Right lung (tissue), 5 donors: ENCODE data around the gene VWA5B1. TPM values are rescaled to one million over a fixed set of nuclear protein-coding genes. Genes with fewer than 3 reads are reported as not detected.

ENCODE experiments used
- DNase-seq, 2 donors: peaks; one replicate each; pipeline ENCODE4 v3.0.0-alpha.2; 2013
- polyA plus RNA-seq, 5 donors: library from polyadenylated mRNA; unstranded; fragments of 120-200 nt; gene quantifications; one replicate each; pipeline versions ENCODE4 v1.2.1 to v1.2.3, GENCODE V29; 2013; ENCODE audit warnings: inconsistent platforms in 1 of 5, low replicate concordance in 1 of 5; ENCODE audit not compliant: insufficient read length in 5 of 5, insufficient read depth in 1 of 5

VWA5B1 gene
- polyA plus RNA-seq, 5 donors = 0.45 to 1.2 (median 0.57) TPM

DNA sequence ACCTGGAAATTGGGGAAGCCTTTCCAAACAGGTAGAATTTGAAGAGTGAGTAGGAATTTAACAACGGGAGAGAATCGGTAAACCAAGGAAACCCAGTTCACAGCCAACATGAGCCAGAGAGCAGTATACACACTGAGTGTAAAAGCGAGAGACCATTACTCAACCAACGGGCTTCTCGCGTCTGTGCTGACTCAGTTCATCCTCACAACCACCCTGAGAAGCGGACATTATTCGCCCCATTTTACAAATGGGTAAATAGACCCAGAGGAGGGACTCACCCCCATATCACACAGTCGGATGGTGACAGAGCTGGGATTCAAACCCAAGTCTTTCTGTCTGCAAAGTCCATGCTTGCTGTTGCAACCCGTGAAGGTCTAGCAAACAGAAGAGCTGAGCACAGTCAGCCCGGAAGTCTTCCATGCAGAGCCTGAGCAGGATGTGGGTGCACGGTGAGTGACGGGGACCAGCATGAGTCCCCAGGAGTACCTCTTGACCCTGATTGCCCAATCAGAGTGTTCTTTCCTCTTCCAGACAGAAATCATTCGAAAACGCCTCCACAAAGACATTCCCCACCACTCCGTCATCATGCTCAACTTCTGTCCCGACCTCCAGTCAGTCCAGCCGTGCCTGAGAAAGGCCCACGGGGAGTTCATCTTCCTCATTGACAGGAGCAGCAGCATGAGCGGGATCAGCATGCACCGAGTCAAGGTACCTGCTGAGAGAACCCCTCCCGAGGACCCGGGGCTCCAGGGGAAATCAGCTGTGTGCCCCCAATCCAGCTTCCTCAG lies 32.3 kb downstream of the VWA5B1 start:
- no peak for DNase-seq

DNA sequence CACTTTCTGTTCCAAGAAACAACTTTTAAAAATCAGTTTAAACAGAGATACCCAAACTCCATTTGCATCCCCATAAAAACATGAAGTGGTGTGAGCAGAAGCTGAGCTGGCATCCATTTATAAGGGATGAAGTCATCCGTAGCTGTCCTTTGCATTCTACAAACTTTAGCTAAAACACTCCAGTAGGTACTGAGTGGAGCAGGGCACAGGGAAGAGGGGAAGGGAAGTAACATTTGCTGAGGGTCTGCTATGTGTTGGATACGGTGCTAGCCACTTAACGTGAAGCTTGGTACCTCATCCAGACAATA lies 32.9 kb downstream of the VWA5B1 start:
- no peak for DNase-seq

DNA sequence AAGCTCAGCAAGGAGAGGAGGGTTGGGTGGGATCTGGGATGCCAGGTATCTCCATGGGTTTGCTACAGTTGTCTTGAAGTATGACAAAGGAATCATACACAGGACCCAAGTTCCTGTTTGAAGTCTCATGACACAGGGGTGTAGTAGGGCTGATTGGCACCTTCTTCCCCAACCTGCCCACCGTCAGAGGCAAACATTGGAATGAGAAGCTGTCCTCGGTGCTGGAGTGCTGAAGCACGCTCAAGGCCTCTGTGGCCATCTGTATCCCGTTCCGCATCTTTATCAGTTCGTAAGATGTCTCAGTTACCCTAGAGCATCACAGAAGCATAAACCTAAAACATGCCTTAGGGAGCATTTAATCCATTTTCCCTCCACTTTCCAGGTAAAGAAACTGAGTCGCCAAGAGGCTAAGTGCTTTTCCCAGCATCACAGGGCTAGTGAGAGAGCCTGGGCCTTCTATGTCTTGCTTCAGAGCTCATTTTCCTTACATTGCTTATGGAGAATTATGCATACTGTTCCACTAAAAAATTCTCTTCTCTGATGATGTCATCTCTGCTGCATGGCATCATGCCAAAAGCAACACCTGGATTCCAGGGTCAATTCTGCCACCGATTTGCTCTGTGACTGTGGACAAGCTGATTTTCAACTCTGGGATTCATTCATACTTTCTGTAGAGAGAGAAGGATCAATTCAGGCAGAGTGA lies 34.2 kb downstream of the VWA5B1 start:
- DNase-seq = no peak

DNA sequence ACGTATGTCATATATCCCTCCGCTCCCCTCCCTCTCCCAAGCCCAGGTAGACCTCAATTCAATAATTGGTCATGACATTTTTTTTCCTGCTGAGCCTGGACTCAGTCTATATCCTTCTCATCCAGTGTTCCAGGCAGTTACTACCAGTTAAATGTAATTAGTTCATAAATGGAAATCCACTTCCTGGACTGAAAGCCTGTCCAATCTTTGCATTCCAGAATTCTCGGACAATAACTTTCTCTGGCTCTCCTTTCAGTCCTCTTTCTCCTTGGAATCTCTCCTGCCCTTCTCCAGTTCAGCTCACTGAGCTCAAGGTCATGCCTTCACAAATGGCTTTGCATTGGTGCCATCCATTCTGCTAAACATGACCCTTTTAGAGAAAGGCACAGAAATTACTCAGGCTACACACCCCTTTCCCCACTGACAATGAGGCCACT lies 34.8 kb downstream of the VWA5B1 start:
- DNase-seq = no peak

DNA sequence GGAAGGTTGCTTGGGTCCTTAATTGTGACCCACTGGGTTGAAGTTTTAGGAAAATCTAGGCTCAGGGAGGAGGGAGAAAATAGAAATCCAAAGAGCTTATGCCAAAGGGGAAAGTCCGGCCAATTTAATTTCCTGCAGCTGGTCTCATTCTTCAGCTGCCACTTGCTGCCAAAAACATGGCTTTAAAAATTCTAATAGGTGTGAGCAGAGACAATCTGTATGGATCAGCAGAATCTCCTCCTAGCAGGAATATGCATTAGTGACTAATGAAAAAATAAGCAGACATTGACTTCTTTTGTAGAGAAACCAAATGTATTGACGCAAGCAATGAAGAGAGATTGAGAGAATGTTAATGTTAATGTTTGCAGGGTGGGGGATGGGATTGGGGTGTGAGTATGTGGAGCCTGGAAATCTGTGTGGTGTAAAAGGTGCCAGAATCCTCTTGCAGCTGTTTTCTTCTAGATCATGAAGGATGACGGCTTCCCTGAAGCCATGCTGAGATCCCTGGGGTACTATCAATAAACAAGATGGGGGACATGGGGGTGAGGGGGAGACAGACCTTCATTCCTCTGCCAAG lies 35.3 kb downstream of the VWA5B1 start:
- DNase-seq = peak; percentile 92 to 94

DNA sequence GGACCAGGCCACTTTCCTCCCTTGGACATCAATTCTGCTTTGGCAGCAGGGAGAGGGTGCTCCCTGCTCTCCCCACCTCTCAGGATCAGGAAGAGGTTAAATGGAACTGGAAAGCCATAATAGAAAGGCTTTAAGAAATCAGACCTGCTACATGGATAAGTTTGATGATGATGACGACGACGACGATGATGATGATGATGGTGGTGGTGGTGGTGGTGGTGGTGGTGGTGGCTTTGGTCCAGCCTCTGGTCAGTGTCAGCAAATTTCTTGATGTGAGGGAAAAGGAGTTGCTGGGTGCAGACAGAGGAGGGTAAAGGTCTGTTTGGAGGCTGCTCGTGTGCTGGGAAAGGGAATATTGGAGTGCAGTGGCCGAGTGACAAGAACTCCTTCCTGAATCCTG lies 36.8 kb downstream of the VWA5B1 start:
- DNase-seq = no peak

DNA sequence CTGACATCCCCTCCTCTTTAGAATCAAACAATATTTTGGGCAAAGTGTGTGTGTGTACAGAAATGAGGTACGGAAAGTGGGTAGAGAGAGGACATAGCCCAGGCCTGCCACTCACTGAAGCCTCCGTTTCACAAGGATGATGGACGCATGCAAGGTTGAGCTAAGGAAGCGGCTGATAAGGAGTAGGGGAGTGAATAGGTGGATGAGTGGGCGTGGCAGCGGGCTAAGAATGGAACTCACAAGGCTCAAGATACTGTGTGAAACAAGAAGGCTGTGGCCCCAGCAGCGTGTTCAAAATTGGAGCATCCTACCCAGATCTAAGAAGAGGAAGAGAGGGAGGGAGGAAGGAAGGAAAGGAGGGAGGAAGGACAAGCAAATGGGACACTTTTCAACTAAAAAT lies 37.5 kb downstream of the VWA5B1 start:
- DNase-seq = no peak

DNA sequence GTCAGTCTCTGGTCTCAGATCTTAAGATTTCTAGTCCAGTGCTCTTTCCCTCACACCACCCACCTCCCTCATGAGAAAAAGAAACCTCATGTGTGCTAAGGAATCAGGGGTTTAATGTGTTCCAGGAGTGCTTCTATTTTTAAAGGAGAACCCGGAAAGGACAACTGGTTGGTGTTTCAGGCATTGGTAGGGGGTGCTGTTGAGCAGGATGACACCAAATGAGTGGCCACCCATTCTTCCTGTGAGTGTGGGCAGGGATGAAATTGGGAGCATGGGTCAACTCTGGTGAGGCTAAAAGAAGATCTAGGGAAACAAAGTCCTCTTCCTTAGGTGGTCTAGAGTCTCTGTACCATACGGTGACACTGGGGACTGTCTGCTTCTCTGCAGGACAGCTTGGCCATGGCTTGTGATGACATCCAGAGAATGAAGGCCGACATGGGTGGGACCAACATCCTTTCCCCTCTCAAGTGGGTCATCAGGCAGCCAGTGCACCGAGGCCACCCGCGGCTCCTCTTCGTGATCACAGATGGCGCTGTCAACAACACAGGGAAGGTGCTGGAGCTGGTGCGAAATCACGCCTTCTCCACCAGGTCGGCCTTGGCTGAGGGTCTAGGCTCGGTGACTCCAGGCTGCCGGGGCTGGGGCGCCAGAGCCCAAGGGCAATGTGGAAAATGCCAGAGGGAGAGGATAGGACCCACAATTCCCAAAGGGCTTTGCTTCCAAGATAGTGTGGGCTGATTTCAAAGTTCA lies 39.3 kb downstream of the VWA5B1 start:
- no peak for DNase-seq

DNA sequence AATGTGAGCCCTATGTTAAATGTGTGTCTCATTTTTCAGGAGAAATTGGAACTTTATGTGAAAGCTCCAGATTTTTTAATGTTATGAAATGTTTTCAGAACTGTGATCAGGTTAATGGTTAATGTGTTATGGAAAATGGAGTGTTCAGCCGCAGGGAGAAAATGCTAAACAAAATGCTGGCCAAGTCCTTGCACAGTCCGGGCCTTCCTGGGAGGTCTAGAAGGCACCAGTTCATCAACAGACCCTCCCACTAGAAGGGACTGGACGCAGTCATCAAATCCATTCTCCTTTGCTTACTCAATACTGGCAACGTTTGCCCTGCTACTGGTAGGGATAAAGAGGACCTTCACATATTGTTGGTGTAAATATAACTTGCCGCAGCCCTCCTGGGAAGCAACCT lies 43.4 kb downstream of the VWA5B1 start:
- DNase-seq = peak in 1 of 2 donors; percentile 51

DNA sequence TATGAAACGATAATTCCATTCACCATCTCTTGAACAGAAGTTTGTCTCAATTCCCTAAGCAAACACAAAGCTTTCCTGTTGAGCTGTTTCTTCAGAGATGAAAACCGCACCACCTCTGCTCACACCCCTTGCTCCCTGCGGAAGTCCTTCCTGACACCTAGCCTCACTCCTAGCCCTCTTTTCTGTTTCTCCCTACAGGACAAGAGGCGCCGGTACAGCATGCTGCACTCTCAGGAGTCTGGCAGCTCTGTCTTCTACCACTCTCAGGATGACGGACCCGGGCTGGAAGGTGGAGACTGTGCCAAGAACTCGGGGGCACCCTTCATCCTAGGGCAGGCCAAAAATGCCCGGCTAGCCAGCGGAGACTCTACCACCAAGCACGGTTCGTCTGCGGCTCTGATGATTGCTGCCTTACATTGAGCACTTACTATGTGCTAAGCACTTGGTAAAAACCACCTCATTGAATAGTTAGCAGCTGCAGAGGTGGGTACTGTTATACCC lies 45.5 kb downstream of the VWA5B1 start:
- DNase-seq = no peak

DNA sequence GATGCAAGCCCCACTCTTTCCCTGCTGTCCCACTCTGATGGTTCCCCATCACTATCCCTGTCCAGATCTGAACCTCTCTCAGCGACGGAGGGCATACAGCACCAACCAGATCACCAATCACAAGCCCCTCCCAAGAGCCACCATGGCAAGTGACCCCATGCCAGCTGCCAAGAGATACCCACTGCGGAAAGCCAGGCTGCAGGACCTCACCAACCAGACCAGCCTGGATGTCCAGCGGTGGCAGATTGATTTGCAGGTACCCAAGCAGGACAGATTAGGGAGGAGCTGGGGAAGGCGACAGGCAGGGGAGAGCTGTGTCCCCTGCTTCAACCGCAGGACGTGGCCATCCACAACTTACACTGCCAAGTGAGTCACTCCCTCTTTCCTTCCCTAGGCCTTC lies 46.9 kb downstream of the VWA5B1 start:
- no peak for DNase-seq

DNA sequence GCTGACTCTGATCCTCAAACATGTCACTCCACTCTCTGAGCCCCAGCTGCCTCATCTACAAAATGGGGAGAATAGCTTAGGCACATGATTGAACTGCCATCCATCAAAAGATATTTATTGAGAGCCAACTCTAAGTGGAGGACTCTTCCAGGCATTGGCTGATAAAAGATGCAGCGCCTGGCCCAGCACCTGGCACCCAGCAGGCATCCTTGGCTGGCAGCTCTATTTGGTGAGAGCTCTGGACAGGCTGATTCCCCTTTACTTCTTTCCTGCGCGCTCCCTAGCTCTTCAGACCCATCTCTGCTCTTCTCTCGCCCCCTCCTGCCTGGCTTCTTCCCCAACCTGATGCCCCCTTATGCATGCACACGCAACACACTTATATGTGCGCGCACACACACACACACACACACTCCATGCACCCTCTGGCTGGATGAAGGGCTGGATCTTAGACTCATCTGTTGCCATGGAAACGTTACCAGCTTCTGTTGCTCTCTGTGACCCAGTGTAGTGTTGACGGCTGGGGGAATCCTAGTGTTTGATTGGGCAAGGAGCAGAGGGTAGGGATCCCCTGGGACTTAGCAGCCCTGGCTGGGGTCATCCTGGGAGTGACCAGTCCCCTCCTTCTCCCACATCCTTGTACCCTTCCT lies 49.3 kb downstream of the VWA5B1 start:
- no peak for DNase-seq

DNA sequence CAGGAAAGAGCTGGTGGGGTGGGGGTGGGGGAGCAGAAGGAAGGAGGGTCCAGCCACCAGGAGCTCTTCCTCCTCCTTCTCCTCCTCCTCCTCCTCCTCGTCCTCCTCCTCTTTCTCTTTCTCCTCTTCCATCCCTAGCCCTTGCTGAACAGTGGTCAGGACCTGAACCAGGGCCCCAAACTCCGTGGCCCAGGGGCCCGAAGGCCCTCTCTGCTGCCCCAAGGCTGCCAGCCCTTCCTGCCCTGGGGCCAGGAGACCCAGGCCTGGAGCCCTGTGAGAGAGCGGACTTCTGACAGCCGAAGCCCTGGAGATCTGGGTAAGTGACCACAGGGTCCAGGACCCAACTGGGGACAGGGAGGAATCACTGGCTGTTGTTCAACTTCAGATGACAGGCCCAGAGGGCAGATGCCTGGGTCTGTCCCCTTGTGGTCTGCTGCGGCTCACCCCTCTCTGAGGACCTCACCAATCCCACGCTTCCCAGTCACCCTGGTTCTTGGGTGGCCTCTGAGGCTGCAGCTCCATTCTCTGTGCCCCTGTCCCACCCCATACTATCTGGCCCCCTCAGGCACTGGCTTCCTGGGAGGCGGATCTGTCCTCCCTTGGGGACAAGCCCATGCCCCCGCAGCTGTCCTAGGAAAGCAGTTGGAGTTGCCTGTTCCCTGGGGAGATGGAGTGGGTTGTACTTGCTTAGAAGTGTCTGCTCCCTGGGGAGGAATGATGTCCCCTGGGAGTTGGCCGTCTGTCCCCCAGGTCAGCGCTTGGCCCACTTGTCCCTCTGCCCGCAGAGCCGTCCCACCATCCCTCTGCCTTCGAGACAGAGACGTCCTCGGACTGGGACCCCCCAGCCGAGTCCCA lies 51.8 kb downstream of the VWA5B1 start:
- no peak for DNase-seq

DNA sequence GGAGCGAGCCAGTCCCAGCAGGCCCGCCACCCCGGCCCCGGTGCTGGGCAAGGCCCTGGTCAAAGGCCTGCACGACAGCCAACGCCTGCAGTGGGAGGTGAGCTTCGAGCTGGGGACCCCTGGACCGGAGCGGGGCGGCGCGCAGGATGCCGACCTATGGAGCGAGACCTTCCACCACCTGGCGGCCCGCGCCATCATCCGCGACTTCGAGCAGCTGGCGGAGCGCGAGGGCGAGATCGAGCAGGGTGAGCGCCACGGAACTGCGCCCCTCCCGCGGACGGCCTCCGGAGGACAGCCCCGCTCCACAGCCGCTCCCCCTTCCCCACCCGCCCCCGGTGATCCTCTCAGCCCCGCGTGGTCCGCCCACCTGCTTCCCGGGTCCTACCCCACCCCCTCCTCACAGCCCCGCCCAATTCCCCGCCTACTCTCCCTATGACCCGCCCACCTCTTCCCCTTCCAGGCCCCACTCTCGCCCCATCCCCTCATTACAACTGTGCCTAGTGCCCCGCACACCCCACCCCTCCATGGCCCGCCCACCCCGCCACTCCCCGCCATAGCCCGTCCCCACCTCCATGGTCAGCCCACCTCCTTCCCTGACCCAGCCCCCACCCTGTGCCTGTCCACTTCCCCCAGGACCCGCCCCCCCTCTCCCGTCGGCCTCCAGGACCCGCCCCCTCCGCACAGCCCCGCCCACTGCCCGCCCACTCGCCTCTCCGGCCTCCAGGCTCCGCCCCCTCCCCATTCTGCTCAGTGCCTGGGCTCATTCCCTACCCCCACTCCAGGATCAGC lies 52.7 kb downstream of the VWA5B1 start:
- no peak for DNase-seq

DNA sequence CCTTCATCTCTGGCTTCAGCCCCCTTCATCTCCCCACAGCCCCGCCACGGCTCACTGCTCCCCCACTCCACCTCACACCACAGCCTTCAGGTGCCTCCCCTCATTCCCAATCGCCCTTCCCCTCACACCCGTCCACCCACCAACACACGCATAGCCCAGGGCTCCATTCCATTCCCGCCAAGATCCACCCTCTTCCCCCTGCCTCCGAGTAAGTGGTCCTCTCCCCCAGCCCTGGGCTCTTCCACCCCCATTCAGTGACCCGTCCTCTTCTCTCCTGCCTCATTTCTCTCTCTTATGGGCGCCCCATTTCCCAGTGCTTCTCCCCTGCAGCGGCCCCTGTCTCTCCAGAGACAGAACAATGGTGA lies 53.2 kb downstream of the VWA5B1 start:
- no peak for DNase-seq

DNA sequence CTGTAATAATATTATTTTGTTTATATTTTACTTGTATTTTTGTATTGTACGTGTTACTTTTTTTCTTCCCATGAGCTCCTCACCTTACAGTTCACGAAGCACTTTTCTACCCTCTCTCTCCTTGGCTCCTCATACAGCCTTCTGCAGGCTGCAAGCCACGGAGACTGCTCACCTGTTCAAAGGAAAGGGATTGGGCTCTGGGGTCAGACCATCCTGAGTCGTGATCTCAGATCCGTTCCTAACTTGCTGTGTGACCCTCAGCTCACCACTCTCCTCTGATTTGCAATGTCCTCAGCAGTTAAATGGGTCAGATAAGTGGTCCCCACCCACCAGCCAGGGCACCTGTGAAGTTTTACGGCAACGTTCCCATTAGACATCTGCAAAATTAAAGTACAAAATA lies 54.1 kb downstream of the VWA5B1 start:
- DNase-seq = no peak

DNA sequence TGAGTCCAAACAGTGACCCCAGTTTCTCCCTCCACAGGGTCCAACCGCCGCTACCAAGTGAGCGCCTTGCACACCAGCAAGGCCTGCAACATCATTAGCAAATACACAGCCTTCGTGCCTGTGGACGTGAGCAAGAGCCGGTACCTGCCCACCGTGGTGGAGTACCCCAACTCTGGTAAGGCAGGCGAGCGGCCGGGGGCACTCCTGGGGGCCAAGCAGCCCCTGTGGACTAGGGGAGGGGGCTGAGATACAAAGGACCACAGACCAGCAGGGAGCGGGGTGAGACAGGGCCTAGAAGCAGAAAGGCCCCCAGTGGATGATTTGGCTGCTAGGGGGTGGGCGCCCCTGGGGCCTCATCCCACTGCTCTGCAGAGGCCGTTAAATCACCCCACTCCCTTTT lies 54.7 kb downstream of the VWA5B1 start:
- DNase-seq = no peak

DNA sequence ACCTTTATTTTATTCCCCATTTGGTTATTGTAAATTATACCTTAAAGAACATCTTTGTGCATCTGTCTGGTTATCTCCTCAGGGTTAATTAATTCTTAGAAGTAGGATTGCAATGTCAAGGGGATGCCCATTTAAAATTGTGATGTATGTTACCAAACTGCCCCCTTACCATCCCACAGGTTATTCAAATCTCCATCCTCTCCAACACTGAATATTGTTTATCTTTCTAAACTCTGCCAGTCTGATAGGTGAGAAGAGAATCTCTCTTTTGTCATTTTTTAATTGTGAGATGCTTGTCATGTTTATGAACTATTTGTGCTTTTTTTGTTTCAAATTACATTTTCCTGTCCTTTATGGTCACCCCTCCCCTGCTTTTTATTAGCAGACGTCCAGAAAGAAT lies 55.8 kb downstream of the VWA5B1 start:
- no peak for DNase-seq

DNA sequence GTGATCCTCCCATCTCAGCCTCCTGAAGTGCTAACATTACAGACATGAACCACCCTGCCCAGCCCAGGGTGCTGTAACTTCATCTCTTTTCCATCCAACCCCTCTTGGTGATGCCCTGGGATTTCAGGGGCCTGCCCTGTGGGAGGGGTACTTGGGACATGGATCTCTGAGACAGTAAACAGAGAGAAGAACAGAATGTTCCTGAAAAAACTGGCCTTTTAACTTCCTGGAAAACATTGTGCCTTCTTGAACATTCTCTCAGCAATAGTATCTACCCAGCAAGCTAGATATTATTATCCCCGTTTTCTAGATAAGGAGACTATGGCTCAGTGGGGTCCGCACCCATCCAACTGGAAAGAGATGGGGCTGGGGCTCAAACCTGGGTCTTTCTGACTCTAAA lies 57.0 kb downstream of the VWA5B1 start:
- no peak for DNase-seq

DNA sequence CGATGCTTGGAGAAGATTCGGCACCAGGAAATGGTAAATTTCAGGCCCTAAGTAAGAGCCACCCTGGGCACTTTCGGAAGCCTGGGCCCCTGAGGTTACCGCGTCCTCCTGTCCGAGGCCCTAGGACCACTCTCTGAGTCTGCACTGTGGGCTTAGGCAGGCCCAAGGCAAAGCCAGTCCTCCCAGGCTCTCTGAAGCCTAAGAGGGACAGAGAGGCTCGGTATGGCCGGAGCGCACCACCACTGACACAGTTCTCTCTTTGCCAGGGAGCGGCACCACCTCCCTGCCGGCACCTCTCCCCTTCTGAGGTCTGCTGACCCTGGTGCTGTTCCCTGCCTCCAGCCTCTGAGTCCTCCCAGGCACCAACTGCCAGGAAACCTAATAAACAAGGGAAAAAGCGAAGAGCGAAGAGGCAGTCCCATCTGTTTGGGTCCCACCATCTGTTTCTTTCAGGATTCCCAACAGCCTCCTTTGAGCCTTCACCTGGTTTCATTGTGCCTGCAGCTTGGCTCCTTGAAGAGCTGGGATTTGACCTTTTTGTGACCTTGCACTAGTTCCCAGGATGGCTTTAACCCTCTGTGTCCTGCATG lies 57.7 kb downstream of the VWA5B1 start:
- no peak for DNase-seq
